Epidermal melanocyte (primary cell): ENCODE data around the gene CNNM3.
A peak's percentile ranks its signal among the peaks of the same experiment; 100 is the strongest.
"Not testable (repeated sequence)": the region's sequence is repeated elsewhere in the genome, so short reads cannot be mapped to it uniquely, and the experiment has no call there.

Source experiments
- DNase-seq: peaks from one replicate; pipeline ENCODE4 v3.0.0; 2011; ENCODE audit warnings: low spot score; ENCODE audit not compliant: insufficient read length

CNNM3 gene

DNA sequence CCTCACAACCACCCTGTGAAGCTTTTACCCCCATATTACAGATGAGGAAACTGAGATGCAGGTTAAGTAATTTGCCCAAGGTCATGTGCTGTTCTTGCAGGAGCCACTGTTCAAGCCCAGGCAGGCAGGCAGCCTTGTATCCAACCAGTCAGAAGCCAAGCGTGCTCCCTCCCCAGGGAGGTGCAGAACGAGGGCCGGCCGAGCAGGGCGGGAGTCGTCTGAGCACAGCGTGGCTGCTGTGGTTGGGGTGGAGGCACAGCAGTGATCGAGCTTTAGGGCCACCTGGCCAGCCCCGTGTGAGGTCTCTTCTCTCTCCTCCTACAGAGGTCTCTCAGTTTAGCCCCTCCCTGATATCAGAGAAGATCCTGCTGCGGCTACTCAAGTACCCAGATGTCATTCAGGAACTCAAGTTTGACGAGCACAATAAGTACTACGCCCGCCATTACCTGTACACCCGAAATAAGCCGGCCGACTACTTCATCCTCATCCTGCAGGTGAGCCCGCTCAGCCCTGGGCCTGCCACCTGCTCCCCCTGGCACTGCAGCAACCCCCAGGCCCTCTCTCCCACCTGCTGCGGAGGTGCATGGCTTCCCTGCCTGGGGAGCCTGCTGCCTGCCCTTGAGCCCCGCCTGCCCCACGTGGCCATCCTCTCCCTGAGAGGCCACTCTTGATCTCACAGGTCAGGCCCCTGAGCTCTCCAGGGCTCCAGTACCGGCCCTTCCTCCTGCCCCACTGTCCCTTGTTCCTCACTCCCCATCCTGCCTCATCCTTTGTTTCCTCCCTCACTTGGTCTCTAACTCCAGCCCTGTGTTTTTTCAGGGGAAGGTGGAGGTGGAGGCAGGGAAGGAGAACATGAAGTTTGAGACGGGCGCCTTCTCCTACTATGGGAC lies 17.1 kb upstream of the CNNM3 start:
- no peak for DNase-seq

DNA sequence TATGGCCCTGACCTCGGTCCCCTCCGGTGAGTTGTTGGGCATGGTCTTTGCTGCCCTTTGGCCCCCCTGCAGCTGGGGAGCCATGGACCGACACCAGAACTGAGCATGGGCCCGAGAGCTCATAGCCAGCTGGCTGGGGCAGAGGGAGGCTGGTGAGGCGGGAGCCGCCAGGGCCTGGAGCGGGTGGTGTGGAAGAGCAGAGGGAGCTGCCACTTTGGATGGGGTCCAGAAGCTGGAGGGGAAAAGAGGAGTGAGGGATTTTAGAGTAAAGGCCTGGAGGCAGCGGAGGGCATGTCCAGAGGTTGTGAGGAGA lies 16.5 kb upstream of the CNNM3 start:
- no peak for DNase-seq

- DNase-seq, result no peak
Observed at GRCh38 chr2:96800061-96801004, 15.7 kb upstream of the CNNM3 start.

GRCh38 chr2:96801005-96801785 lies 14.9 kb upstream of the CNNM3 start:
- peak; percentile 63 for DNase-seq

DNA sequence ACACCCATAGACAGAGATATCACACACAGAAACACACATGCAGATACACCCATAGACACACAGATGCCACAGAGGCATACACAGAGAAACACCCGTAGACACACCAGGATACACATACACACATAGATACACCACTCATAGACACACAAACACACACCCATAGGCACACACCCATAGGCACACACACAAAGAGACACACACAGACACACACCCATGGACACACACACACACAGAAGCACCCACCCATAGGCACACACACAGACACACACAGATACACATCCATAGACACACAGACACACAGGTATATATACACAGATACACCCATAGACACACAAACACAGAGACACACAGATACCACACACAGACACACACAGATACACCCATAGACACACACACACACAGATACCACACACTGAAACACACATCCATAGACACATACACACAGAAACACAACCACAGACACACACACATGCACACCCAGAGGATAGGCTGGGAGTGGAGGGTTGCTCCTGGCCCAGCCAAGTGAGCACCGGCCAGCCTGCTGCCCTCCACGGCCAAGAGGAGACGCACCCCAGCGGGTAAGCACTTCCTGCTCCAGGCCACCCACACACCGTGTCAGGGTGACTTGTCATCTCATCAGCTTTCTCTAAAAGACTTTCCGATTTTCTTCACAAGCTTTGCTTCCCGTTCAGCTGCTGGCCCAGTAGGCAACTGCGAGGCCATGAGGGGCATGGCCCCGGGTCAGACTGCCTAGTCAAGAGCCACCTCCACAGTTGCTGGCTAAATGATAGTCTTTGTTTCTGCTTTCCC lies 14.1 kb upstream of the CNNM3 start:
- DNase-seq, result no peak

- no peak for DNase-seq
Observed at GRCh38 chr2:96802721-96803120, 13.3 kb upstream of the CNNM3 start.

DNA sequence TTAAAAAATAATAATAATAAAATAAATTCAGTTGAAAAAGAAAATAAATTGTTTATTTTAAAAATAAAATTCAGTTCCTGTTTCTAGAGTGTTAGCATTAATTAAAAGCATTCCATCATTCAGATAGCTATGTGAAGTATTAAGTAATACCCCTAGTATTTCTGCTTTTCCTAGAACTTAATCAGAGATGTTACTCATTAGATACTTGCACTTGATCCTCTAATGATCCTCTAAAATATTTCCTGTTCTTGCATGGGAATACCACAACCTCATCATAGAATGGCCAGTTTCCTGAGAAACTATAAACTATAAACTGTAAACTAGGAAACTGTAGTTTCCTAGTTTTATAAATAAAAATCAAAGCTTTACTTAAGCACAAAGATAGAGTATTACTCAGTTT lies 11.1 kb upstream of the CNNM3 start:
- no peak for DNase-seq

- not testable (repeated sequence) for DNase-seq
Observed at GRCh38 chr2:96805946-96806345, 10.1 kb upstream of the CNNM3 start.

- peak; percentile 53 for DNase-seq
Observed at GRCh38 chr2:96806468-96807126, 9.5 kb upstream of the CNNM3 start.

GRCh38 chr2:96807127-96807471 lies 9.0 kb upstream of the CNNM3 start:
- DNase-seq, result no peak

- DNase-seq, result no peak
Observed at GRCh38 chr2:96808176-96808837, 7.8 kb upstream of the CNNM3 start.

GRCh38 chr2:96809216-96809882 lies 6.7 kb upstream of the CNNM3 start:
- no peak for DNase-seq

DNA sequence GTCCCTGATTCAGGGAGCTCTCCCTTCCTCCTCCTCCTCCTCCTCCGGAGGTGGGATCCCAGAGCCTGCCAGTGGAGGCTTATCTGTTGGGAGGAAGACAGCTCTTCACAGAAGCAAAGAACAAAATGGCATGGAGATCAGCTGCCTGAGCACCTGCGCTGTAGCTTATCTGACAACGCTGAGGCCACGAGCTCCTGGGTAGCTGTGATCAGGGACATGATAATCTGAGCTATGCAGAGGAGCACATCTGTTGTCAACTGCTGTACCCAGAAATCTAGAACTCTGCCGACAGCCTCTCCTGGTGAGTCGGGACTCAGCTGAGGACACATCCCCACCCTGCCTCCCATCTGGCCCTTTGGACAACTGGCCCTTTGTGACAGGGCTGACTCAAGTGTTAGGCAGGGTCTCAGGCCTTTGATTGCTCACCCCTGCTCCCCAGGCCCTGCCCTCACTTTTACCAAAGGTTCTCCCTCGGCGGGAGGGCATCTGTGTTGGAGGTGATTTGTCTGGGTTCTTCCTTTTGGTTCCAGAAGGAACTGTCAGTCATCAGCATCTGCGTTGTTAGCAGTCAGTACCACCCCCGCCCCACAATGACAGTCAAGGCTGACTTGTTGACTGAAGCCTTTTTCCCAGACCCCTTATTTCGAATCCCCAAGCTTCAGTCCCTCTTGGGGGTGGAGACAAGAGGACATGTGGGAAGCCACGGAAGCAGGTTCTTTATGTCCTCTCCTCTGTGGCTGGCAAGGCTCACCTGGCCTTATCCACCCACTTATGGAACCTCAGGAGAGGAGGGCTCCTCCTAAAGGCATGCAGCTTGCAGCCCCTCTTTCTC lies 5.9 kb upstream of the CNNM3 start:
- DNase-seq, result no peak

- DNase-seq, result no peak
Observed at GRCh38 chr2:96810783-96811192, 5.3 kb upstream of the CNNM3 start.

- DNase-seq, result no peak
Observed at GRCh38 chr2:96811917-96812316, 4.2 kb upstream of the CNNM3 start.

DNA sequence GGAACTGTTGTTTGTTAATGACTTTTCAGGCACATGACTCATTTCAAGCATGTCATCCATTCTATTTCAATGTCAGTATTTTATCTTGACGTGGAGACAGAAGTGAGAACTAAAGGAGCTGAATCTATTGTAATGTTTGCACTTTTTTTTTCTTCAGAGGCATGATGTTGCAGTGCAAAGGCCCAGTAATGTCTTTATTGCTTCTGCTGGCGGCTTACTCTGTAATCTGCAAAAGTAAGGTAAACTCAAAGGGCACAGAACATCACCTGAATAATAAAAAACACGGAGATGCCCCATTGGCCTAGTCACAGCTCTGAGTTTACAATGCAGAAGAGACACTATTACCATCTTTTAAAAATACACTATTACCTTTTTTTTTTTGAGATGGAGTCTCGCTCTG lies 2.4 kb upstream of the CNNM3 start:
- no peak for DNase-seq

- peak; percentile 33 for DNase-seq
Observed at GRCh38 chr2:96815326-96816126, 542 bp upstream of the CNNM3 start.
